ENCODE data around the gene ETV7.
A peak's percentile ranks its signal among the peaks of the same experiment; 100 is the strongest.
"Not testable (repeated sequence)": the region's sequence is repeated elsewhere in the genome, so short reads cannot be mapped to it uniquely, and the experiment has no call there.

ETV7 gene

GRCh38 chr6:36387440-36388303 lies at the start of gene ETV7:
Gene ETV7, minus strand, starts transcription at chr6:36387669. Its CDS starts 128 bp downstream, at chr6:36387541.
- DNase-seq (ENCODE audit: insufficient read length, low spot score) (no peak), FAIRE-seq (no peak)
- no peak for TF ChIP-seq POLR2A (IDR thresholded peaks at IDR 0.05; ENCODE audit: low read depth, low read length)

- DNase-seq (ENCODE audit: insufficient read length, low spot score) (no peak), FAIRE-seq (no peak)
- no peak for TF ChIP-seq POLR2A (IDR thresholded peaks at IDR 0.05; ENCODE audit: low read depth, low read length)
Observed at GRCh38 chr6:36436466-36436865, 49.0 kb upstream of the ETV7 start.

GRCh38 chr6:36432151-36432671 lies 44.7 kb upstream of the ETV7 start:
- TF ChIP-seq POLR2A (IDR thresholded peaks at IDR 0.05; ENCODE audit: low read depth, low read length), result no peak
- DNase-seq (ENCODE audit: insufficient read length, low spot score) (no peak), FAIRE-seq (peak; percentile 50)

DNA sequence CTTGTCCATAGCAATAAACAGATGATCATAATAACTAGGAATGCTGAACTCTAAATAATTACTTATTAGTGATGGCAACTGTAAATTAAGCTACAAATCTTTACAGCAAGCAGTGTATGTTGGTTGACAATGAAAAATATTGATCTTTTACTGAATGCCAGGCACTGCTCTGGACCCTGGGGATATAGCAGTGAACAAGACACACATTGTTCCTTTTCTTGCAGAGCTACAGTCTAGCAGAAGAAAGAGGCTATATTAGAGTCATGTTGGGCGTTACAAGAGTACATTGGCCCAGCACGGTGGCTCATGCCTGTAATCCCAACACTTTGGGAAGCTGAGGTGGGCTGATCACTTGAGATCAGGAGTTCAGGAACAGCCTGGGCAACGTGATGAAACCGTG lies 43.7 kb upstream of the ETV7 start:
- FAIRE-seq (no peak), DNase-seq (ENCODE audit: insufficient read length, low spot score) (no peak)
- no peak for TF ChIP-seq POLR2A (IDR thresholded peaks at IDR 0.05; ENCODE audit: low read depth, low read length)

DNA sequence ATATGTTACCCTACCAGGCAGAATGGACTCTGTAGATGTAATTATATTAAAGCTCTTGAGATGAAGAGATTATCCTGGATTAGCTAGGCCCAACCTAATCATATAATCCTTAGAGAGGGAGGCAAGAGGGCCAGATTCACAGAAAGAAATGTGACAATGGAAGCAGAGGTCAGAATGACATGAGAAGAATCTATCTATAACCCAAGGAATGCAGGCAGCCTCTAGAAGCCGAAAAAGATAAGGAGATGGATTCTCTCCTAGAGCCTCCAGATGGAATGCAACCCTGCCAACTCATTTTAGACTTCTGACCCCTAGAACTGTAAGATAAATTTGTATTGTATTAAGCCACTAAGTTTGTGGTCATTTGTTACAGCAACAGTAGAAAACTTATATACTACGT lies 42.9 kb upstream of the ETV7 start:
- no peak for TF ChIP-seq POLR2A (IDR thresholded peaks at IDR 0.05; ENCODE audit: low read depth, low read length)
- DNase-seq (ENCODE audit: insufficient read length, low spot score) (no peak), FAIRE-seq (no peak)

DNA sequence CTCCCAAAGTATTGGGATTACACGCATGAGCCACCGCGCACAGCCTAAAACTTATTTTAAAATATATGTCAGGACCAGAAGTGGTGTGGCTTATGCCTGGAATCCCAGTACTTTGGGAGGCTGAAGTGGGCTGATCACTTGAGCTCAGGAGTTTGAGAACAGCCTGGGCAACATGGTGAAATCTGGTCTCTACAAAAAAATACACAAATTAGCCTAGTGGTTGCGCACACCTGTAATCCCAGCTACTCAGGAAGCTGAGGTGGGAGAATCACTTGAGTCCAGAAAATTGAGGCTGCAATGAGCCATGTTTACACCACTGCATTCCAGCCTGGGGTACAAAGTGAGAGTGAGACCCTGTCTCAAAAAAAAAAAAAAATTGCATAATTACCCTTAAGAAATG lies 41.4 kb upstream of the ETV7 start:
- FAIRE-seq (no peak), DNase-seq (ENCODE audit: insufficient read length, low spot score) (no peak)
- TF ChIP-seq POLR2A (IDR thresholded peaks at IDR 0.05; ENCODE audit: low read depth, low read length), result no peak

GRCh38 chr6:36426622-36427021 lies 39.2 kb upstream of the ETV7 start:
- no peak for FAIRE-seq
- TF ChIP-seq POLR2A (IDR thresholded peaks at IDR 0.05; ENCODE audit: low read depth, low read length), result no peak
- DNase-seq (ENCODE audit: insufficient read length, low spot score), result no peak

GRCh38 chr6:36423101-36423824 lies 35.8 kb upstream of the ETV7 start:
- peak; percentile 70 for TF ChIP-seq POLR2A (IDR thresholded peaks at IDR 0.05; ENCODE audit: low read depth, low read length)
- DNase-seq (ENCODE audit: insufficient read length, low spot score) (peak; percentile 89), FAIRE-seq (peak; percentile 96)

GRCh38 chr6:36422714-36423100 lies 35.2 kb upstream of the ETV7 start:
- FAIRE-seq (no peak), DNase-seq (ENCODE audit: insufficient read length, low spot score) (no peak)
- TF ChIP-seq POLR2A (IDR thresholded peaks at IDR 0.05; ENCODE audit: low read depth, low read length), result no peak

DNA sequence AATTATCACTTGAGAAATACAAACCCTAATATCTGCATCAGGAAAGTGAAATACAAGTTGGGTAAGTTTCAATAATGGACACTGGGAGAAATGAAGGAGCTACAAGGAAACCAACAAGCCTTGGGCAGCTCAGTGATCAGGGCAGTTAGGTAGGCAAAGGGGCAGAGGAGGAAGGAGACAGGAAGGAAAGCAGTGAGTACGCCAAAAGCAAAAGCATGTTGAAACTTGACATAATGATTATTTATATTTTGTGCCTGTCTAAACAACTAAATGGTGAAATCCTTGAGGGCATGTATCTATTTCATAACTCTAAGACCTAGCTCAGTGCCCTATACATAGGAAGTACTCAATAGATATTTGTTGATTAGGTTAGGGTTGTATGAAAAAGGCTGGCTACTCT lies 31.8 kb upstream of the ETV7 start:
- no peak for FAIRE-seq
- no peak for TF ChIP-seq POLR2A (IDR thresholded peaks at IDR 0.05; ENCODE audit: low read depth, low read length)

DNA sequence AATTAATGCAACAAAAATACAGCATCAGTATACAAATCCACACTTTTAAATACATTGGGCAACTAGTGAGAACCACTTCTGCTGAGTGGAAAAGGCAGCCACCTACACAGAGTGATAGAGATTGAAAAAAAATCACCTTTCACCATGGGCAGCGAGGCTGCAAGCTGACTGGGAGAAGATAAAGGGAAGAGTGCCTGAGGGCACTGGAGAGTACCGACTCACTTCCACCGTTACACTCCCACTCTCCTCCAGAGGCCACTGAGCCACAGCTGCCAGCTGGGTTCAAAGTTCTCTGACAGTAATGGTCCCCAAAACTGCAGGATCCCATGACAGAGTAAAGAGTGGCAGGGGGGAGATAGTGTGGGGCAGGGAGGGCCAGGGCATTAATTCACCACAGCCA lies 31.1 kb upstream of the ETV7 start:
- no peak for DNase-seq (ENCODE audit: insufficient read length, low spot score)
- TF ChIP-seq POLR2A (IDR thresholded peaks at IDR 0.05; ENCODE audit: low read depth, low read length), result no peak
- no peak for FAIRE-seq

More for the DNA sequence above, 31.8 kb upstream of the ETV7 start:
- DNase-seq (ENCODE audit: insufficient read length, low spot score), result no peak

DNA sequence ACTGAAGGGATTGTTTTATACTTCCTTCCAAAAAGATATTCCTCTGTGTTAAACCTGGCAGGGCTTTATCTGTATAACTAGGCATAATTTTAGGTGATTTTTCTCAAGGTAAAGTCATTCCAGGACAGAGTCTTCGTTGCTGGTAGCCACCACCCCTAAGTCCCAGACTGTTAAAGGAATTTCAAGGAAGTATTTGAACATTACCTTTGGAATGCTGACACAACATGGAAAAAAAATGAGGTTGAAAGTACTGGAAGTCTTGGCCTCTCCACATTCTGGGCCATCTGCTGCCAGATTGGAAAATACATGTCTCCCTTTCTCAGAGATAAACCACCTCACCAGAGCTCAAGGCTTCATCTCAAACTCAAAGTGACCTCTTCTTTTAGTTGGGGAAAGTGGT lies 27.0 kb upstream of the ETV7 start:
- TF ChIP-seq POLR2A (IDR thresholded peaks at IDR 0.05; ENCODE audit: low read depth, low read length), result no peak
- FAIRE-seq (no peak), DNase-seq (ENCODE audit: insufficient read length, low spot score) (no peak)

GRCh38 chr6:36413489-36414480 lies 26.3 kb upstream of the ETV7 start:
- DNase-seq (ENCODE audit: insufficient read length, low spot score) (no peak), FAIRE-seq (no peak)
- no peak for TF ChIP-seq POLR2A (IDR thresholded peaks at IDR 0.05; ENCODE audit: low read depth, low read length)

DNA sequence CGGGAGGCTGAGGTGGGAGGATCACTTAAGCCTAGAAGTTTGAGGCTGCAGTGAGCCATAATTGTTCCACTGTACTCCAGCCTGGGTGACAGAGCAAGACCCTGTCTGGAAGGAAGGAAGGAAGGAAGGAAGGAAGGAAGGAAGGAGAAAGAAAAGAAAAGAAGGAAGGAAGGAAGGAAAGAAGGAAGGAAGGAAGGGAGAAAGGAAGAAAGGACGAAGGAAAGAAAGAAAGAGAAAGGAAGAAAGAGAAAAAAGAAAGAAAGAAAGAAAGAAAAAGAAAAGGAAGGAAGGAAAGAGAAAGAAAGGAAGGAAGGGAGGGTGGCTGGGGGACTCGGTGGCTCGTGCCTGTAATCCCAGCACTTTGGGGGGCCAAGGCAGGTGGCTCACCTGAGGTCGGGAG lies 22.2 kb upstream of the ETV7 start:
- DNase-seq (ENCODE audit: insufficient read length, low spot score); FAIRE-seq: not testable (repeated sequence)

All from H54 (cell line).